Activated naive CD4-positive, alpha-beta T cell treated with Interleukin-2 at 50 U/mL for 16 hours (primary cell): ENCODE measurements around the gene IGFBP7.

Experiments
- DNase-seq: peaks from one replicate; pipeline ENCODE4 v3.0.0-alpha.2; 2020

The IGFBP7 gene

GRCh38 chr4:57037982-57038604 is 72.1 kb downstream of the IGFBP7 start:
- DNase-seq = no peak

- no peak for DNase-seq
Observed at GRCh38 chr4:57034520-57034919, 75.7 kb downstream of the IGFBP7 start.

- DNase-seq = no peak
Observed at GRCh38 chr4:57023104-57023503, 87.1 kb downstream of the IGFBP7 start.

- no peak for DNase-seq
Observed at GRCh38 chr4:57020467-57021101, 89.6 kb downstream of the IGFBP7 start.

- DNase-seq = no peak
Observed at GRCh38 chr4:57018980-57019379, 91.2 kb downstream of the IGFBP7 start.

GRCh38 chr4:57013543-57014120 is 96.6 kb downstream of the IGFBP7 start:
- no peak for DNase-seq

- DNase-seq = no peak
Observed at GRCh38 chr4:56999751-57000150, 110.4 kb downstream of the IGFBP7 start.

- DNase-seq = no peak
Observed at GRCh38 chr4:56995525-56995924, 114.7 kb downstream of the IGFBP7 start.

- DNase-seq = no peak
Observed at GRCh38 chr4:56990109-56990905, 119.9 kb downstream of the IGFBP7 start.

- no peak for DNase-seq
Observed at GRCh38 chr4:56986952-56987351, 123.2 kb downstream of the IGFBP7 start.

GRCh38 chr4:56986192-56986591 is 124.0 kb downstream of the IGFBP7 start:
- DNase-seq = no peak

- DNase-seq = no peak
Observed at GRCh38 chr4:56981795-56982201, 128.4 kb downstream of the IGFBP7 start.
